PFSK-1 (cell line): ENCODE data around the gene EYA2.

ENCODE experiments used
- POLR2AphosphoS5 ChIP-seq: IDR thresholded peaks from 2 replicates; pipeline ENCODE4 v1.6.1; 2012; ENCODE audit warnings: low read depth, mild to moderate bottlenecking, control low read depth, low read length, moderate library complexity
- TAF1 ChIP-seq: IDR thresholded peaks from 2 replicates; pipeline ENCODE4 v1.6.1; 2012; ENCODE audit warnings: low read length, control low read depth, borderline replicate concordance; ENCODE audit not compliant: insufficient read depth
- TF ChIP-seq, protein P1 (sequence below), 2 experiments: IDR thresholded peaks; 2 replicates each; pipeline versions ENCODE4 v1.6.1 to v1.8.0; 2011 to 2012; ENCODE audit warnings: low read depth in 2 of 2, low read length in 2 of 2, control low read depth in 1 of 2, inconsistent platforms in 1 of 2, mild to moderate bottlenecking in 1 of 2, moderate library complexity in 1 of 2; ENCODE audit not compliant: insufficient read depth in 1 of 2

DNA sequence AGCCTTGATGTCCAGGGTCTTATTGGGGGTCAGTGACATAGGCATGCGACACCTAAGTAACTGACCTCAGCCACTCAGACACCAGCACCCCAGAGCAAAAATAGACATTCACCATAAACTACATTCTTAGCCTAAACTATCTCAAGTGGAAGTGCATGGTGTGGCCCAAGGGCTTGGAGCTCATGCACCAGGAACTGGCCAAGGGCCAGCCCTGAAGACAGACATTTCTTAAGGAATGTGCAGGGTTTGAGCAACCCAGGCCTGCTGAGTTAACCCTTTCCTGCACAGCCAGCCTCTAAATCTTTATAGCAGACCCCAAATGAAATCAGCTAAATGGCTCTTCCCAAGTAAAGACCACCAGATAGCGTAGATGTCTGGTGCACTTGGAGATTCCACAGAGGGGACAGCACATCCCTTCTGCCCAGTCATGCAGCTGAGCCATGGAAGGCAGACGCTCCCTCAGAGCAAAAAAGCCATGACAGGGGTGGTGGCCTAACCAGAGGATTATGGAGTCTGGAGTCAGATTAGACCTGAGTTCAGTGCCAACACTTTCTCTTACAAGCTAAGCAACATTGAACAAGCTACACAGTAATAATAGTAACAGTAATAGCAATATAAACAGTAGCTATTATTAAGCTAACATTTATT lies 239.3 kb downstream of the EYA2 start:
- TF ChIP-seq, protein P1, sequence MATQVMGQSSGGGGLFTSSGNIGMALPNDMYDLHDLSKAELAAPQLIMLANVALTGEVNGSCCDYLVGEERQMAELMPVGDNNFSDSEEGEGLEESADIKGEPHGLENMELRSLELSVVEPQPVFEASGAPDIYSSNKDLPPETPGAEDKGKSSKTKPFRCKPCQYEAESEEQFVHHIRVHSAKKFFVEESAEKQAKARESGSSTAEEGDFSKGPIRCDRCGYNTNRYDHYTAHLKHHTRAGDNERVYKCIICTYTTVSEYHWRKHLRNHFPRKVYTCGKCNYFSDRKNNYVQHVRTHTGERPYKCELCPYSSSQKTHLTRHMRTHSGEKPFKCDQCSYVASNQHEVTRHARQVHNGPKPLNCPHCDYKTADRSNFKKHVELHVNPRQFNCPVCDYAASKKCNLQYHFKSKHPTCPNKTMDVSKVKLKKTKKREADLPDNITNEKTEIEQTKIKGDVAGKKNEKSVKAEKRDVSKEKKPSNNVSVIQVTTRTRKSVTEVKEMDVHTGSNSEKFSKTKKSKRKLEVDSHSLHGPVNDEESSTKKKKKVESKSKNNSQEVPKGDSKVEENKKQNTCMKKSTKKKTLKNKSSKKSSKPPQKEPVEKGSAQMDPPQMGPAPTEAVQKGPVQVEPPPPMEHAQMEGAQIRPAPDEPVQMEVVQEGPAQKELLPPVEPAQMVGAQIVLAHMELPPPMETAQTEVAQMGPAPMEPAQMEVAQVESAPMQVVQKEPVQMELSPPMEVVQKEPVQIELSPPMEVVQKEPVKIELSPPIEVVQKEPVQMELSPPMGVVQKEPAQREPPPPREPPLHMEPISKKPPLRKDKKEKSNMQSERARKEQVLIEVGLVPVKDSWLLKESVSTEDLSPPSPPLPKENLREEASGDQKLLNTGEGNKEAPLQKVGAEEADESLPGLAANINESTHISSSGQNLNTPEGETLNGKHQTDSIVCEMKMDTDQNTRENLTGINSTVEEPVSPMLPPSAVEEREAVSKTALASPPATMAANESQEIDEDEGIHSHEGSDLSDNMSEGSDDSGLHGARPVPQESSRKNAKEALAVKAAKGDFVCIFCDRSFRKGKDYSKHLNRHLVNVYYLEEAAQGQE (IDR thresholded peaks at IDR 0.05; ENCODE audit: insufficient read depth in 1 of 2, low read depth in 2 of 2, low read length in 2 of 2): no peak
- no peak for TF ChIP-seq POLR2AphosphoS5
- TF ChIP-seq TAF1: no peak
